ENCODE data around the gene NOD1.
A peak's percentile ranks its signal among the peaks of the same experiment; 100 is the strongest.

Gene NOD1

GRCh38 chr7:30470771-30471170, 7.8 kb downstream of the NOD1 start:
- peak; percentile 37 to 47 for DNase-seq (ENCODE audit: low read depth in 2 of 2)

- DNase-seq (ENCODE audit: low read depth in 2 of 2), result no peak
Measured at GRCh38 chr7:30470163-30470770, 8.3 kb downstream of the NOD1 start.

DNA sequence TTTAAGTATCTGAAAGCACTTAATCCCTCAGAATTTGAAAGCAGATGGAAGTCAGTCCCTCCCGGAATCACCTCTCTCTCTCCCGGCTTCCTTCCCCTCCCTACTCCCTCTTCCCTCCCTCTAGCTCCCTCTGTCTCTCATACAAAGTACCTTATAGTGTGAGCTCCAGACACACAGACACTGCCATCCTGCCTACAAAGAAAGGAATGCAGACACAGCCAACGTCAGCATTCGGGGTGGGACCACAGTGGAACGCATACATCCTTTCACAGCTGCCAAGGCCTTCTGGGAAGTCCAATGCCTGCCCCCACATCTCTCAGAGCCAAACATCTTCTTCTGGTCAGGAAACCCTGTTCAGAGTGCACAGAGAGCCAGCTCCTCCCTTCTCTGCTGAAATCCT, 9.3 kb downstream of the NOD1 start:
- peak; percentile 97 for DNase-seq (ENCODE audit: low read depth in 2 of 2)

DNA sequence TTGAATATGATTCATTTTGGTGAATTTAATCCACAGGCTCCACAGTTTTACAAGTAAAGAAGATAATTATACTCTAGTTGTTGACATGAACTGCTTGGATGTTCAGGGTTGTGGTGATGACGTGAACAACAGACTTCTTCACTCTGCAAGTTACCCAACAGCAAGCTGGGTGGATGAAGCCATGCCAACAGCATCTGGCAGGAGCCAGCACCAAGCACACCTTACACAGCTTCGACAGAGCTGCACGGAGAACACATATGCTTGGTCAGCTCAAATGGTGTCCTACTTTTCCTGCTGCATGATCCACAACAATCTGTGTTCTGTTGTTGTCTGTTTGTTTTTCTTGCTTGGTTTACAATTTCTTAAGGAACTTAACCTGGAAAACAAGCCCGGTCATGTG, 9.8 kb downstream of the NOD1 start:
- no peak for DNase-seq (ENCODE audit: low read depth in 2 of 2)

GRCh38 chr7:30468041-30468440, 10.5 kb downstream of the NOD1 start:
- no peak for DNase-seq (ENCODE audit: low read depth in 2 of 2)

GRCh38 chr7:30467271-30467670, 11.3 kb downstream of the NOD1 start:
- DNase-seq (ENCODE audit: low read depth in 2 of 2), result no peak

DNA sequence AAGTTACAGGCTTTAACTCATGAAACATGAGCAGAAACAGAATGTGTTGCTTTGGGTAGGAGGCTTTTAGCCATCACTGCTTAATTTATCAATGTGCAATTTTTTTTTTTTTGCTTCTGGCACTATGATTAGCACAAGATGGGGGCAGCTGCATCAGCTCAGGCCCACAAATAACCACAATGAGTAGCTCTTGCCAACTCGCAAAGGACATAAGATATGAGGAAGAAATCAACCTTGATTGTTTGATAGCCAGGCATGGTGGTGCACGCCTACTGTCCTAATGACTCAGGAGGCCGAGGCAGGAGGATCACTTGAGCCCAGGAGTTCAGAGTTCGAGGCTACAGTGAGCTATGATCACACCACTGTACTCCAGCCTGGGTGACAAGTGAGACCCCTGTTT, 12.3 kb downstream of the NOD1 start:
- no peak for DNase-seq (ENCODE audit: low read depth in 2 of 2)

- no peak for DNase-seq (ENCODE audit: low read depth in 2 of 2)
Measured at GRCh38 chr7:30465811-30466180, 12.8 kb downstream of the NOD1 start.

GRCh38 chr7:30465046-30465810, 13.4 kb downstream of the NOD1 start:
- DNase-seq (ENCODE audit: low read depth in 2 of 2), result peak; percentile 43 to 54

- DNase-seq (ENCODE audit: low read depth in 2 of 2), result no peak
Measured at GRCh38 chr7:30464231-30464671, 14.3 kb downstream of the NOD1 start.

DNA sequence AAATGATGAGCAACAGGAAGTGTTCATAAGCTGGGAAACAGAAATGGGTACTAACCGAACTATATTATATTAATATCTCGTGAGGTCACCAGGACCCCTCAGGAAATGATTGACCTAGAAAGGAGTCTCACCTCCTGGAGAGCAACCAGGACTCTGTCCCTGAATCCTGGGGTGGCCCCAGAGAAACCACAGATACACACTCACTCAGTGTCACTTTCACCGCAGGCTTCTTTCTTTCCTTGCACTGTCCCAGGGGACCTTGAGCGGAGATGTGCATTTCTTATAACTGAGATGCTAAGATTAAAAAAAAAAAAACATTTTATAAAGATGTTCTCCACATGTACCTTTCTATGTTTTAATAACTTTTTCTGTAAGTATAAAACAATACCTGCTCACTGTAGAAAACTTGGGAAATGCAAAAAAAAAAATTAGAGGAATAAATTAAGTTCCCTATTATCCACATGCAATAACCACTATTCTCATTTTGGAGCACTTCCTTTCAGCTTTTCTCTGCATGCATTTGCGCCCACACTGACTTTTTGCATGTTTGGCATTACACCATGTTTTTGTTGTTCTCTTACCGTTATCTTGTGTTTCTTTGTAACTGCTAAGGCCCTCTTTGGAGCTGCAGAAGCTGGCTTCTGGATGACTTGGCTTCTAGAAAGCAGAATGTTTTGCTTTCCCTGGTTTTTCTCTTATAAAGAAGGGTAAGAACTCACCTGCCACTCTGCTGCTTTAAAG, 15.0 kb downstream of the NOD1 start:
- DNase-seq (ENCODE audit: low read depth in 2 of 2), result no peak

- DNase-seq (ENCODE audit: low read depth in 2 of 2), result no peak
Measured at GRCh38 chr7:30462179-30462578, 16.4 kb downstream of the NOD1 start.

DNA sequence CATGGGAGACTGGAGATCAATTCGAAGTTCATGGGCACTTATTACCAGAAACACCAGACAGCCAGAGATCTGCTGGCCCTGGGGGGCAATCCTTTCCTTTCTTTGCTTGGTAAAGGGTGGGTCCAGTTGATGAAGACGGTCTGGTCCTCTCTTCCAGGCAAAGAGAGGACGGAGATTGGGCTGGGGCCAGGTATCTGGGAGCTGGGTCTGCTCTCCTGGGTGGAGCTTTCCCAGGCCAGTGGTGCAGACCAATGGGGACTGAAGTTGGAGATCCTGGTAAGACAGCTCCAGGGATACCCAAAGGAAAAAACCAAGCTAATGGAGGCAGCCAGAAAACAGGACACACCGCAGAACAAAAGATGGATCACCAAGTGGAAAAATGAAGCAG, 18.3 kb downstream of the NOD1 start:
- DNase-seq (ENCODE audit: low read depth in 2 of 2), result no peak

- peak; percentile 97 for DNase-seq (ENCODE audit: low read depth in 2 of 2)
Measured at GRCh38 chr7:30459591-30460245, 18.9 kb downstream of the NOD1 start.

DNA sequence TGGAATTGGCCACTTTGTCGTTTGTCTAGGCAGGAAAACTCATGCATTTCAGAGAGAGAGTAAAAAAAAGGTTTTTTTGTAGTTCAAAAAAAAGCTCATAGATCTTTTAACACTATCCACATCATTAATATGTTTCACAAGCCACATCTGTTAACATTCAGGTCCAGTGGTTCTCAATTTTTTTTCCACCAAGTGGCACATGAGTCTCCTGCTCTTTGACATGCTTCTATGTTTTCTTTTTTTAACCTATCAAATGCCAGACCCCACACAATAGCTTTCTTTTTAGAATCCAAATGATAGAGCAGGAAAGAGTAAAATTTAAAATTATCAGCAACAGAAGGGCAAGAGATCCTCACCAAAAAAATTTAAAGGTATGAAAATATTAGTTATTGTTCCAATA, 20.3 kb downstream of the NOD1 start:
- no peak for DNase-seq (ENCODE audit: low read depth in 2 of 2)

GRCh38 chr7:30453921-30454320, 24.7 kb downstream of the NOD1 start:
- DNase-seq (ENCODE audit: low read depth in 2 of 2), result no peak

- DNase-seq (ENCODE audit: low read depth in 2 of 2), result no peak
Measured at GRCh38 chr7:30453016-30453415, 25.6 kb downstream of the NOD1 start.

DNA sequence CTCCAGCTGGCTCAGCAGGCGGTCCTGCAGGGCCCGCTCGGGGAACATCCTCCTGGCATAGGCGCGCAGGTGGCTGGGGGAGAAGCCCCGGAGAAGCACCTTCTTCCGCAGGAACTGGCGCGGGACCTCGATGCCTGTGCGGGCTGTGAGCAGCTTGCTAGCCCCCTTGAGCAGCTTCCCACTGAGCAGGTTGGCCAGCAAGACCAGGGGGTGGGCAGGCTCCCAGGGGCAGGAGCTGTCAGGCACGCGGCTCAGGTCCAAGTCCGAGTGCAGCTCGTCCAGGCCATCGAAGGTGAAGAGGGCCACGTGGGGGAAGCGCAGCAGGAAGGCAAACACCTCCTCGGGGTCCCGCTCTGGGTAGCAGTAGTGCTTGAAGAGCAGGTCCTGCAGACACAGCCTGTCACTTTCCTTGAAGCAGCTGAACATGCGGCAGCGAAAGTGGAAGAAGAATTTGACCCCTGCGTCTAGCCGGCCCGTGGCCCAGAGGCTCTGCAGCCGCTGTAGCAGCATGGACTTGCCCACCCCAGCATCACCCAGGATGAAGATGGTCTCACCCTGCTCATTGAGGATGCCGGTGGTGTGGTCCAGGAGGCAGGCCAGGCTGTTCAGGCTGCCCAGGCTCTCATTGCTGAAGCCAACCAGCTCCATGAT, 26.2 kb downstream of the NOD1 start:
- no peak for DNase-seq (ENCODE audit: low read depth in 2 of 2)

DNA sequence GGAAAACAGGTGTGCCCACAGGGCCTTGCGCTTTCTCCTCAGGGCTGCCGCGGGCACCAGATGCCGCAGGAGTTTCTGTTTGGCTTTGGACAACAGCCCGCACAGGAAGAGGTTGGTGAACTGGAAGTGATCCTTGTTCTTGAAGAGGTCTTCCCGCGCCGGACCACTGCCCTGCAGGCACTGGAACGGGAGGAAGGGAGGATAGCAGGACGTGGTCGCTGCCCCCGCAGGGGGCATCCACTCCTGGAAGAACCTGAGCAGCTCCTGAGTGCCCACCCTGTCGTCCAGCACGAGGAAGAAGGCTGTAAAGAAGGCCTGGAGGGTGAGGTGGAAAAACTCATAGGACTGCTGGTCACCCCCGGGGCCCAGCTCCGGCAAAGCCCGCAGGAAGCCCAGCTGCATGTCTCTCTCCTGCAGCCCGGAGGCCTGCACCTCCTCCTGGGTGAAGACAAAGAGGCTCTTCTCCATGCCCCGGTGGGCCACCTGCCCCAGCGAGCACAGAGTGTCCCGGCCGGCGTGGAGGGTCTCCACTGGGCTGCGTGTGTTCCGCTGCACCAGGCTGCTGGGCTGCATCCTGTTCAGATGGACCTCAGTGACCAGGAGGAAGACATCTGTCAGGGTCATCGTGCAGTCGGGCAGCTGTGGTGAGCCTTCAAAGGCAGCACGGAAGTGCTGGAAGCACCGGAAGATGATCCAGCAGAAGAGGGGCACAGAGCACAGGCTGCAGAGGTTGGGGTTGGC, 26.9 kb downstream of the NOD1 start:
- no peak for DNase-seq (ENCODE audit: low read depth in 2 of 2)

DNA sequence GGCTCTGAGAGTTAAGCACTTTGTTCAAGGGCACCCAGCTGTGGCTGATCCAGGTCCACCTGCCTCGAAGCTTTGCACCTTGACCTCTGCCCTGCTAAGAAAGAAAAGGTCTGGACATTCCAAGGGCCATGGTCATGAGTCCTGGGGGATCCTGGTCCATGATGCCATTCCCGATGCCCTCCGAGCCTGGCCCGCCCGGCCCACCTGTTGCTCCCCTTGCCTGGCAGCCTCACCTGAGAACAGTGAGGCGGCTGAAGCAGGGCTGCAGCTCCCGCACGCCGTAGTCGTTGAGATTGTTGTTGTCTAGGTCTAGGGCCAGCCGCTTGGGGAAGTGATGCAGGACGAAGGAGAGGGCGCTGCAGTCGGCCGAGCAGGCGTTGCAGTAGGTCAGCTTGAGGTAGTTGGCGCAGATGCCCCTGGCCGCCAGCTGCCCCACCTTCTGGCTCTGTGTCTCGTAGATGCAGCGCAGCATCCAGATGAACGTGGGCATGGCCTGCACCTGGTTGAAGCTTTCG, 27.5 kb downstream of the NOD1 start:
- DNase-seq (ENCODE audit: low read depth in 2 of 2), result no peak
